ENCODE measurements around the gene ESCO1. TPM values are rescaled to one million over a fixed set of nuclear protein-coding genes. Genes with fewer than 3 reads are reported as not detected.

The ESCO1 gene
- polyA plus RNA-seq, 2 of the 4 experiments (the other 2 are of a cell fraction): 7.7 to 13.2 TPM

DNA sequence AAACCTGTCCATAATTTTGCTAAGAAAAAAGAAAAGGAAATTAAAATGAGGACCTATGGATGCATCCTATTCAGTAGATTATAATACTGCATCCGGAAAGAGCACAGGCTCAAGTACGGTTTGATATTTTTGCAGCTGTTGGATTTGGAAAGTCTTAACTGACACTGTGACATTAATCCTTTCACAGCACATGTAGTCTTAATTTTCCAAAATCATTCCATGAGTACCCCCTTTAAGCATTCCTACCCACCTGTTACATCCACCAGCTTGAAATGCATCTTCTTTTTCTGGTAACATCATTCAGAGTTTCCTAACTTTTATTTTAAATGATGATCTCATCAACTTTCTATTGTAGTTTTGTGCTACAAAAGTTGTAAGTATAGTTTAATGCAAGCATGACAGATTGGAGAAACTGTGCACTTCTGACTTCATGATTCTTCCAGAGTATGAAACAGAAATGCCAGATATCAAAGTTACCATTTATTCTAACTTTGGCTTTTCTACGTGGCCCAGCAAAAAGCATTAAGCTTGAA lies 113.5 kb downstream of the ESCO1 start:
- POLR2A ChIA-PET: no interaction called here
- WGBS (ENCODE audit: missing lambda C conversion rate): 86% methylated on average over 3 of the region's 3 CpGs

DNA sequence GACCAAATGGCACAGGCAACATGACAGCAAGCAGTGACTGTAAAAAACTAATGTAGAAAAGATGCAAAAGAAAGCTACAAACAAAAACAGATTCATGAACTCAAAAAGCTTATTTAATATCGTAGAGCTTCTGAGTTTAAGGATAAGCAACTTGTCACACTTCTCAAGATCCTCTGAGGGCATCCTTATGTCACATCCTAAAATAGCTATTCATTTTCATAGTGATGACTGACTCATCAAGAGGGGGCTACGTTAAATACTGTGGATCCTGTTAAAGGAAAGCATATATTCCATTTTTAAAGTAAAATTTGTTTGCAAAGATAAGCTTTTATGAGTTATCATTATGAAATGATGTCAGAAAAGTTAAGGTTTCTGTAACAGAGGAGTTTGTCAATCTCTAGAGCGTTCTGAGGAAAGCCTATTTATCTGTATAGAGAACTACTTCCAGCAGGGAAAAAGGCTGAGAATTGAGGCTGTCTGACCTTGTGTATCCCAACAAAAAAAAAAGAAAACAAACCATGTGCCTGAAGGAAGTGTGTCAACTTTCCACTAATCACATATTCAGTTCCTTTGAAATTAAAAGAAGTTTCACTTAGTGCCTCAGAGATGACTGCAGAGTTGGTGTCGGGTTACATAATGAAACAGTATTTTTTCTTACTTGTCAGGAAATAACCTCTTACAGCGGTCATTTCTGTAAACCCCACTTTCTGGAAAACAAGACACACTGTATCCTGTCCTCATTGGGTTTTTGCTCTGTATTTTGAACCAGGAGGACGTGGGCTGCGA lies 115.5 kb downstream of the ESCO1 start:
- CTCF ChIA-PET: interaction anchor here (0.7 to 2.2 kb wide), 5 partner anchors 17 to 290 kb away, joined by 3 to 10 read pairs (median 4); no protein-coding TSS in a partner anchor
- no peak overlapping the region for H3K4me3 ChIP-seq
- DNase-seq (ENCODE audit: low read depth in 1 of 2, low spot score in 1 of 2): no peak
- H3K27ac ChIP-seq: no peak overlapping the region
- H3K9me3 ChIP-seq: no peaks in the 10 kb centered on the region
- TF ChIP-seq RFX5 (IDR thresholded peaks at IDR 0.05) (no peak), CBX2 (IDR thresholded peaks at IDR 0.05; ENCODE audit: borderline replicate concordance, low read depth) (no peak), SREBF2 (IDR thresholded peaks at IDR 0.05) (no peak), HOXB5 (CRISPR knock-in tag; IDR thresholded peaks at IDR 0.05) (no peak), HOXA7 (CRISPR knock-in tag; IDR thresholded peaks at IDR 0.05) (no peak), FOSL2 (IDR thresholded peaks at IDR 0.05) (no peak), FOSL2 (CRISPR knock-in tag; IDR thresholded peaks at IDR 0.05) (no peak), FOSB (CRISPR knock-in tag; IDR thresholded peaks at IDR 0.05) (no peak), CEBPB (IDR thresholded peaks at IDR 0.05) (no peak)
- TF ChIP-seq, protein P1, sequence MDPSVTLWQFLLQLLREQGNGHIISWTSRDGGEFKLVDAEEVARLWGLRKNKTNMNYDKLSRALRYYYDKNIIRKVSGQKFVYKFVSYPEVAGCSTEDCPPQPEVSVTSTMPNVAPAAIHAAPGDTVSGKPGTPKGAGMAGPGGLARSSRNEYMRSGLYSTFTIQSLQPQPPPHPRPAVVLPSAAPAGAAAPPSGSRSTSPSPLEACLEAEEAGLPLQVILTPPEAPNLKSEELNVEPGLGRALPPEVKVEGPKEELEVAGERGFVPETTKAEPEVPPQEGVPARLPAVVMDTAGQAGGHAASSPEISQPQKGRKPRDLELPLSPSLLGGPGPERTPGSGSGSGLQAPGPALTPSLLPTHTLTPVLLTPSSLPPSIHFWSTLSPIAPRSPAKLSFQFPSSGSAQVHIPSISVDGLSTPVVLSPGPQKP (IDR thresholded peaks at IDR 0.05; ENCODE audit: low read depth, low read length): no peak
- POLR2A ChIA-PET: no interaction called here
- H3K4me2 ChIP-seq: no peak overlapping the region
- no peaks in the 10 kb centered on the region for H3K4me1 ChIP-seq
- 70% methylated on average over 7 of the region's 7 CpGs for WGBS (ENCODE audit: missing lambda C conversion rate)
- no peak for ATAC-seq
- FAIRE-seq: no peak

More for the DNA sequence above, 113.5 kb downstream of the ESCO1 start:
- Histone ChIP-seq H3K9me3 (no peaks in the 10 kb centered on the region), H3K4me1 (no peaks in the 10 kb centered on the region), H3K27ac (no peak overlapping the region), H3K4me2 (no peak overlapping the region), H3K4me3 (no peak overlapping the region)
- CTCF ChIA-PET: interaction anchor here (0.6 to 1.0 kb wide), 3 partner anchors 16 to 48 kb away, joined by 3 read pairs; no protein-coding TSS in a partner anchor
- DNase-seq (ENCODE audit: low read depth in 1 of 2, low spot score in 1 of 2) (no peak), FAIRE-seq (no peak), ATAC-seq (no peak)
- TF ChIP-seq RARB (CRISPR knock-in tag; IDR thresholded peaks at IDR 0.05) (no peak), MAFK (IDR thresholded peaks at IDR 0.05; ENCODE audit: partially characterized antibody) (peak; percentile 46)

DNA sequence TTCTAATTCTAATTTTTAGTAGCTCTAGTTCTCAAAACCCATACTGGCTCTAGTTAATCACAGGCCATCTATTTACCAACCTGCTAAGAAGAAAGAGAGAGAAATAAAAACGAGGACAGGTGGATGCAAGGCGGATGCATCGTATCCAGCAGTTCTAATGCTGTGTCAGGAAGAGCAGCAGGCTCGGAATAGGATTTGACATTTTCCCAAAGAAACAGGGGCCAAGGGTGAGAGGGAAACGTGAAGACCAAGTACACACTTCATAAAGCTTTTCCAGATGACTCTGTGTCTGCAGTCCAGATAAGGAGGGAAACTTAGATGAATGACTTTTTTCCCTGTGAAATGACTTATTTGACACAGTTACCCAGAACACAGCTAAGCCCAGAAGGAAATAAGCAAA lies 117.5 kb downstream of the ESCO1 start:
- ChIA-PET POLR2A (no interaction called here), CTCF (interaction anchor here (2.2 kb wide), 1 partner anchor 38 kb away, joined by 10 read pairs; no protein-coding TSS in a partner anchor)
- no peak overlapping the region for H3K4me2 ChIP-seq
- H3K27ac ChIP-seq: no peak overlapping the region
- DNase-seq (ENCODE audit: low read depth in 1 of 2, low spot score in 1 of 2): no peak
- no peak for TF ChIP-seq CEBPB (IDR thresholded peaks at IDR 0.05)
- TF ChIP-seq TP53 (CRISPR knock-in tag; IDR thresholded peaks at IDR 0.05): no peak
- TF ChIP-seq ZNF302 (CRISPR knock-in tag; IDR thresholded peaks at IDR 0.05): no peak
- TF ChIP-seq POLR2A (IDR thresholded peaks at IDR 0.05; ENCODE audit: low read length): no peak
- TF ChIP-seq, protein P1 (IDR thresholded peaks at IDR 0.05; ENCODE audit: low read depth, low read length): no peak
- no peak for TF ChIP-seq TFCP2L1 (CRISPR knock-in tag; IDR thresholded peaks at IDR 0.05)
- no peak for TF ChIP-seq NFE2L2 (conservative IDR thresholded peaks at IDR 0.05; ENCODE audit: low read length)
- no peak for TF ChIP-seq JUNB (IDR thresholded peaks at IDR 0.05)
- TF ChIP-seq RNF2 (IDR thresholded peaks at IDR 0.05; ENCODE audit: borderline replicate concordance, low read depth): no peak
- TF ChIP-seq PHF8 (IDR thresholded peaks at IDR 0.05; ENCODE audit: borderline replicate concordance, low read depth): no peak
- no peak for TF ChIP-seq RFX5 (IDR thresholded peaks at IDR 0.05)
- no peak for TF ChIP-seq ZC3H11A (IDR thresholded peaks at IDR 0.05)
- no peak for TF ChIP-seq BHLHE40 (IDR thresholded peaks at IDR 0.05; ENCODE audit: low read depth, low read length)
- TF ChIP-seq SMC3 (IDR thresholded peaks at IDR 0.05): no peak
- TF ChIP-seq MYC (IDR thresholded peaks at IDR 0.05; ENCODE audit: borderline replicate concordance, low read length): no peak
- no peak for TF ChIP-seq ESRRA (IDR thresholded peaks at IDR 0.05; ENCODE audit: borderline replicate concordance, low read length)
- TF ChIP-seq, protein P2, sequence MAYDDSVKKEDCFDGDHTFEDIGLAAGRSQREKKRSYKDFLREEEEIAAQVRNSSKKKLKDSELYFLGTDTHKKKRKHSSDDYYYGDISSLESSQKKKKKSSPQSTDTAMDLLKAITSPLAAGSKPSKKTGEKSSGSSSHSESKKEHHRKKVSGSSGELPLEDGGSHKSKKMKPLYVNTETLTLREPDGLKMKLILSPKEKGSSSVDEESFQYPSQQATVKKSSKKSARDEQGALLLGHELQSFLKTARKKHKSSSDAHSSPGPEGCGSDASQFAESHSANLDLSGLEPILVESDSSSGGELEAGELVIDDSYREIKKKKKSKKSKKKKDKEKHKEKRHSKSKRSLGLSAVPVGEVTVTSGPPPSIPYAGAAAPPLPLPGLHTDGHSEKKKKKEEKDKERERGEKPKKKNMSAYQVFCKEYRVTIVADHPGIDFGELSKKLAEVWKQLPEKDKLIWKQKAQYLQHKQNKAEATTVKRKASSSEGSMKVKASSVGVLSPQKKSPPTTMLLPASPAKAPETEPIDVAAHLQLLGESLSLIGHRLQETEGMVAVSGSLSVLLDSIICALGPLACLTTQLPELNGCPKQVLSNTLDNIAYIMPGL (CRISPR knock-in tag; IDR thresholded peaks at IDR 0.05; ENCODE audit: borderline replicate concordance): no peak
- no peak for TF ChIP-seq GATA3 (IDR thresholded peaks at IDR 0.05; ENCODE audit: borderline replicate concordance)
- no peak for TF ChIP-seq HOXB5 (CRISPR knock-in tag; IDR thresholded peaks at IDR 0.05)
- no peak for ATAC-seq
- 61% methylated on average over 5 of the region's 5 CpGs for WGBS (ENCODE audit: missing lambda C conversion rate)
- H3K4me3 ChIP-seq: no peak overlapping the region
- H3K9me3 ChIP-seq: no peaks in the 10 kb centered on the region
- no peaks in the 10 kb centered on the region for H3K4me1 ChIP-seq
- FAIRE-seq: no peak

All from A549 (cell line).